ENCODE data around the gene SDR42E2.
"Not testable (repeated sequence)": the region's sequence is repeated elsewhere in the genome, so short reads cannot be mapped to it uniquely, and the experiment has no call there.

Gene SDR42E2

DNA sequence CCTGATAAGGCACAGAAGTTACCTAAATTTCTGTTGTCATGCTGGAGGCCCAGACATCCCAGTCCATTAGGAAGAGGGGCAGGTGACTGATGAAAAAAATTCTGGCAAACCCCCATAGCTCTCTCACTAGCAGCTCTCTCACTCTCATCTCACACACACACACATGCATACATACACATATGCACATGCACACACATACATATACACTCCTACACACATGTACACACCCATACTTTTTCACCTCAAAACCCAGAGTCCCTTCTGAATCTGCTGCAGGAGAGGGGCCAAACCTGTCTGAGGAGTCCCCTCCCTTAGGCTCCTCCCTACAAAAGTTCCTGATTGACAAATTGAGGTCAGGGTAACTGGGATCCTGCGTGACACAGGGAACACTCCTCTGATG lies 22.6 kb upstream of the SDR42E2 start:
- H3K9me3 Mint-ChIP-seq = no peaks in the 10 kb centered on the region
- H3K4me3 Mint-ChIP-seq = no peak overlapping the region
- H3K4me1 Mint-ChIP-seq (ENCODE audit: low read depth) = peaks cover 1% of the 10 kb centered on the region
- H3K27me3 Mint-ChIP-seq (ENCODE audit: low read depth) = peaks cover 8% of the 10 kb centered on the region
- no peak overlapping the region for H3K27ac Mint-ChIP-seq
- no peak for DNase-seq (ENCODE audit: low spot score)
- H3K36me3 Mint-ChIP-seq (ENCODE audit: low read depth) = no peaks in the 10 kb centered on the region

DNA sequence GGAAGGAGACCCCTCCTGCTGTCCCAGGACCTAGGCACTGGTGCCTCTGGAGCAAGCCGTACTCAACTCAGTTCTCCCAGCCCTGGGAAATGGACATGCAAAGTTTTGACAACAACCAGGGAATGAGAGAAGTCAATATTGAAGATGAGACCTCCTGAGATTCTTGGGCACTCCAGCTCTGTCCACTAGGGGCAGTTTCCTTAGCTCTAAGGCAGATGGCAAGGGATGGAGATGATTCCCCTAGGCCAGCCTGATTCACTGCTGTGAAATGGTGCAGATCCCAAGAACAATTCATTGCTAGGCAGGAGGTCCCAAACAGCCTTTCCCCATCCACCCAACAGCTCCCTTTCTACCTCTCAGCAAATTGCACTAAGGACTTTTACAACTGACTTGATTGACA lies 20.5 kb upstream of the SDR42E2 start:
- DNase-seq (ENCODE audit: low spot score) = no peak
- Mint-ChIP-seq H3K27me3 (ENCODE audit: low read depth) (peaks cover 4% of the 10 kb centered on the region), H3K9me3 (no peaks in the 10 kb centered on the region), H3K4me3 (no peak overlapping the region), H3K4me1 (ENCODE audit: low read depth) (peaks cover 1% of the 10 kb centered on the region), H3K36me3 (ENCODE audit: low read depth) (no peaks in the 10 kb centered on the region), H3K27ac (no peak overlapping the region)

- no peaks in the 10 kb centered on the region for H3K4me1 Mint-ChIP-seq (ENCODE audit: low read depth)
- no peak overlapping the region for H3K27ac Mint-ChIP-seq
- peaks cover 4% of the 10 kb centered on the region for H3K27me3 Mint-ChIP-seq (ENCODE audit: low read depth)
- no peaks in the 10 kb centered on the region for H3K36me3 Mint-ChIP-seq (ENCODE audit: low read depth)
- no peak for DNase-seq (ENCODE audit: low spot score)
- H3K9me3 Mint-ChIP-seq = no peaks in the 10 kb centered on the region
- no peak overlapping the region for H3K4me3 Mint-ChIP-seq
Observed at GRCh38 chr16:22144520-22144919, 17.8 kb upstream of the SDR42E2 start.

- Mint-ChIP-seq H3K36me3 (ENCODE audit: low read depth) (no peaks in the 10 kb centered on the region), H3K4me1 (ENCODE audit: low read depth) (no peaks in the 10 kb centered on the region), H3K4me3 (no peak overlapping the region), H3K9me3 (no peaks in the 10 kb centered on the region), H3K27ac (no peak overlapping the region), H3K27me3 (ENCODE audit: low read depth) (no peaks in the 10 kb centered on the region)
- no peak for DNase-seq (ENCODE audit: low spot score)
Observed at GRCh38 chr16:22147853-22148252, 14.5 kb upstream of the SDR42E2 start.

- H3K9me3 Mint-ChIP-seq = no peaks in the 10 kb centered on the region
- H3K27me3 Mint-ChIP-seq (ENCODE audit: low read depth) = no peaks in the 10 kb centered on the region
- no peak for DNase-seq (ENCODE audit: low spot score)
- H3K36me3 Mint-ChIP-seq (ENCODE audit: low read depth) = no peaks in the 10 kb centered on the region
- H3K4me3 Mint-ChIP-seq = no peak overlapping the region
- H3K27ac Mint-ChIP-seq = no peak overlapping the region
- H3K4me1 Mint-ChIP-seq (ENCODE audit: low read depth) = no peaks in the 10 kb centered on the region
Observed at GRCh38 chr16:22151246-22151998, 10.9 kb upstream of the SDR42E2 start.

DNA sequence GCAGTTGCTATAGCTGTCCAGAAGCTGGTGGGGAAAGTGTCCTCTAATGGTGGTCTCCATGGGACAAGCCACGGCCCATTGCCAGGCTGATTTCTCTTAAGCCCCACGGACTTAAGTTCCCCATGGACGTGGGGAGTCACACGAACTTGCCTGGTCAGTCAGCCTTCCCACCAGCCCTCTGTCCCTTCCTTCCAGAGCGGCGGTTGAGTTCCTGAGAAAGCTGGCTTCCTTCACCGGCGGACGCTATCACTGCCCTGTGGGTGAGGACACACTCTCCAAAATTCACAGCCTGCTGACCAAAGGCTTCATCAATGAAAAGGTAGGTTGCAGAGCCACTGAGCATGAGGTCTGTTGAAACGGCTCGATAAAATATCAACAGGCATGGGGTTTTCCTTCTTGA lies 10.0 kb upstream of the SDR42E2 start:
- Mint-ChIP-seq H3K4me1 (ENCODE audit: low read depth) (no peaks in the 10 kb centered on the region), H3K9me3 (no peaks in the 10 kb centered on the region), H3K27me3 (ENCODE audit: low read depth) (no peaks in the 10 kb centered on the region), H3K27ac (no peak overlapping the region), H3K4me3 (no peak overlapping the region), H3K36me3 (ENCODE audit: low read depth) (no peaks in the 10 kb centered on the region)
- no peak for DNase-seq (ENCODE audit: low spot score)

DNA sequence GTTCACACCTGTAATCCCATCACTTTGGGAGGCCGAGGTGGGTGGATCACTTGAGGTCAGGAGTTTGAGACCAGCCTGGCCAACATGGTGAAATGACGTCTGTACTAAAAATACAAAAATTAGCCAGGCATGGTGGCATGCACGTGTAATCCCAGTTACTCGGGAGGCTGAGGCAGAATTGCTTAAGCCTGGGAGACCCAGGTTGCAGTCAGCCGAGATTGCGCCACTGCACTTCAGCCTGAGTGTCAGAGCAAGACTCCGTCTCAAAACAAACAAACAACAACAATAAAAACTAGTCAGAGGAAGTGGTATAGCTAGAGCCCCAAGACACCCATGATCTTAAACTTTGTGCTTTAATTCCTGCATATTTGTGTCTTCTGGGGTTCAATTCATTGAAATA lies 9.2 kb upstream of the SDR42E2 start:
- H3K36me3 Mint-ChIP-seq (ENCODE audit: low read depth); H3K9me3 Mint-ChIP-seq; H3K4me1 Mint-ChIP-seq (ENCODE audit: low read depth); H3K27ac Mint-ChIP-seq; H3K4me3 Mint-ChIP-seq; DNase-seq (ENCODE audit: low spot score); H3K27me3 Mint-ChIP-seq (ENCODE audit: low read depth): not testable (repeated sequence)

GRCh38 chr16:22161401-22161800 lies 905 bp upstream of the SDR42E2 start:
- Mint-ChIP-seq H3K27me3 (ENCODE audit: low read depth) (peaks cover 28% of the 10 kb centered on the region), H3K4me3 (peak overlapping the region; percentile 4), H3K36me3 (ENCODE audit: low read depth) (peaks cover 2% of the 10 kb centered on the region), H3K9me3 (peaks cover 6% of the 10 kb centered on the region), H3K4me1 (ENCODE audit: low read depth) (peaks cover 1% of the 10 kb centered on the region), H3K27ac (no peak overlapping the region)
- no peak for DNase-seq (ENCODE audit: low spot score)

DNA sequence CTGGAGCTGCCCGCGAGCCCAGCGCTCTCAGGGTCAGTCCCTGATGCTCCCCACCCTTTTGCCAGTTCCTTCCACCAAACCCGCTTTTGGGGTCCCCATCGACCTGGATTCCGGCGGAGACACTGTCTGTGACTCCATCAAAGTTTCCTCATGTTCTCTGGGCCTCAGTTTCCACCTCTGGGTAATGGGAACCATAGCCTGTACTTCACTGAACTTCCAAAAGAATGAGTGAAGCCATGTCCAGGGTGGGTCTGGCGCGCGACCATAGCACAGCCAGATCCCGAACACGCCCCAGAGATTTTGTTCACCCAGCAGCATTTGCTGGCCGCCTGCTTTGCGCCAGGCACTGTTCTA lies 327 bp downstream of the SDR42E2 start:
- Mint-ChIP-seq H3K27ac (no peak overlapping the region), H3K27me3 (ENCODE audit: low read depth) (peaks cover 28% of the 10 kb centered on the region), H3K4me3 (peak overlapping the region; percentile 26), H3K36me3 (ENCODE audit: low read depth) (peaks cover 2% of the 10 kb centered on the region), H3K9me3 (peaks cover 6% of the 10 kb centered on the region), H3K4me1 (ENCODE audit: low read depth) (peaks cover 1% of the 10 kb centered on the region)
- no peak for DNase-seq (ENCODE audit: low spot score)

GRCh38 chr16:22163806-22164205 lies 1.5 kb downstream of the SDR42E2 start:
- H3K36me3 Mint-ChIP-seq (ENCODE audit: low read depth) = peaks cover 2% of the 10 kb centered on the region

DNA sequence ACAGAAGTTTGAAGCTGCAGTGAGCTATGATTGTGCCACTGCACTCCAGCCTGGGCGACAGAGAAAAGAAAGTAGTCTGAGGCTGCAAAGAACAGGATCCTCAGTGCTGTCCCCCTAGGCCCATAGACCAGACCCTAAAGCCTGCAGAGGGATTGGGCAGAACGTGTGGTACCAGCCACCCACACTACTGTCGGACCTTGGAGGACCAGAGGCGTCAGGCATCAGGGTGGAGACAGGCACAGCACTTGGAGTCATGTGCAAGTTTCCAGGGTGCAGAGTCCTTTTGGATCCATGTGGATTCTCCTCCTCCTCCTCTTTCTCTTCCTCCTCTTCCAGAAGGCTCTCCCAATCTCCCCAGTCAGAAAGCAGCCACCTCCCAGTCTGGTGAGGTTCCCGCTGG lies 2.2 kb downstream of the SDR42E2 start:
- H3K9me3 Mint-ChIP-seq = peaks cover 6% of the 10 kb centered on the region
- peaks cover 28% of the 10 kb centered on the region for H3K27me3 Mint-ChIP-seq (ENCODE audit: low read depth)
- H3K36me3 Mint-ChIP-seq (ENCODE audit: low read depth) = peaks cover 2% of the 10 kb centered on the region
- DNase-seq (ENCODE audit: low spot score) = no peak
- no peak overlapping the region for H3K27ac Mint-ChIP-seq
- no peak overlapping the region for H3K4me3 Mint-ChIP-seq
- H3K4me1 Mint-ChIP-seq (ENCODE audit: low read depth) = peaks cover 1% of the 10 kb centered on the region

More at GRCh38 chr16:22163806-22164205, 1.5 kb downstream of the SDR42E2 start:
- peaks cover 28% of the 10 kb centered on the region for H3K27me3 Mint-ChIP-seq (ENCODE audit: low read depth)
- H3K9me3 Mint-ChIP-seq = peaks cover 6% of the 10 kb centered on the region
- no peak overlapping the region for H3K4me3 Mint-ChIP-seq
- H3K4me1 Mint-ChIP-seq (ENCODE audit: low read depth) = peaks cover 1% of the 10 kb centered on the region
- H3K27ac Mint-ChIP-seq = no peak overlapping the region
- DNase-seq (ENCODE audit: low spot score) = no peak

GRCh38 chr16:22165508-22166285 lies 3.4 kb downstream of the SDR42E2 start:
- no peak for DNase-seq (ENCODE audit: low spot score)
- Mint-ChIP-seq H3K4me3 (no peak overlapping the region), H3K27me3 (ENCODE audit: low read depth) (peaks cover 20% of the 10 kb centered on the region), H3K36me3 (ENCODE audit: low read depth) (peaks cover 2% of the 10 kb centered on the region), H3K27ac (no peak overlapping the region), H3K9me3 (peaks cover 6% of the 10 kb centered on the region), H3K4me1 (ENCODE audit: low read depth) (peaks cover 1% of the 10 kb centered on the region)

- no peaks in the 10 kb centered on the region for H3K9me3 Mint-ChIP-seq
- H3K27ac Mint-ChIP-seq = no peak overlapping the region
- H3K36me3 Mint-ChIP-seq (ENCODE audit: low read depth) = no peaks in the 10 kb centered on the region
- H3K27me3 Mint-ChIP-seq (ENCODE audit: low read depth) = no peaks in the 10 kb centered on the region
- no peaks in the 10 kb centered on the region for H3K4me1 Mint-ChIP-seq (ENCODE audit: low read depth)
- H3K4me3 Mint-ChIP-seq = no peak overlapping the region
- DNase-seq (ENCODE audit: low spot score) = no peak
Observed at GRCh38 chr16:22171953-22172352, 9.6 kb downstream of the SDR42E2 start.

GRCh38 chr16:22172642-22173041 lies 10.3 kb downstream of the SDR42E2 start:
- not testable (repeated sequence) for H3K27ac Mint-ChIP-seq; H3K36me3 Mint-ChIP-seq (ENCODE audit: low read depth); H3K27me3 Mint-ChIP-seq (ENCODE audit: low read depth); H3K4me1 Mint-ChIP-seq (ENCODE audit: low read depth); H3K4me3 Mint-ChIP-seq; H3K9me3 Mint-ChIP-seq; DNase-seq (ENCODE audit: low spot score)
